ENCODE results near the gene IQSEC3.
"Not testable (repeated sequence)": the region's sequence is repeated elsewhere in the genome, so short reads cannot be mapped to it uniquely, and the experiment has no call there.

IQSEC3 gene

GRCh38 chr12:203462-204260 is 137.1 kb downstream of the IQSEC3 start:
- ATAC-seq: no peak

GRCh38 chr12:204261-204678 is 137.7 kb downstream of the IQSEC3 start:
- no peak for ATAC-seq

GRCh38 chr12:205026-205425 is 138.5 kb downstream of the IQSEC3 start:
- ATAC-seq: no peak

GRCh38 chr12:206746-207440 is 140.3 kb downstream of the IQSEC3 start:
- ATAC-seq: no peak

- no peak for ATAC-seq
Observed at GRCh38 chr12:207804-208203, 141.2 kb downstream of the IQSEC3 start.

GRCh38 chr12:208813-209212 is 142.2 kb downstream of the IQSEC3 start:
- ATAC-seq: no peak

GRCh38 chr12:209246-209645 is 142.7 kb downstream of the IQSEC3 start:
- no peak for ATAC-seq

GRCh38 chr12:209851-210250 is 143.3 kb downstream of the IQSEC3 start:
- ATAC-seq: no peak

- no peak for ATAC-seq
Observed at GRCh38 chr12:210277-211141, 143.9 kb downstream of the IQSEC3 start.

GRCh38 chr12:211142-211465 is 144.5 kb downstream of the IQSEC3 start:
- no peak for ATAC-seq

- ATAC-seq: no peak
Observed at GRCh38 chr12:211639-212414, 145.3 kb downstream of the IQSEC3 start.

GRCh38 chr12:212415-212714 is 145.8 kb downstream of the IQSEC3 start:
- no peak for ATAC-seq

GRCh38 chr12:212715-213526 is 146.4 kb downstream of the IQSEC3 start:
- ATAC-seq: no peak

GRCh38 chr12:213527-213932 is 147.0 kb downstream of the IQSEC3 start:
- ATAC-seq: no peak

GRCh38 chr12:214003-214741 is 147.6 kb downstream of the IQSEC3 start, which contains the start of gene SLC6A12:
TSS of gene SLC6A12 (minus strand) at chr12:214157. CDS start at chr12:209986, 4,171 bp downstream.
- ATAC-seq: no peak

GRCh38 chr12:215116-215515 is 148.5 kb downstream of the IQSEC3 start:
- ATAC-seq: no peak

- ATAC-seq: not testable (repeated sequence)
Observed at GRCh38 chr12:217029-217428, 150.5 kb downstream of the IQSEC3 start.

- no peak for ATAC-seq
Observed at GRCh38 chr12:218221-218620, 151.7 kb downstream of the IQSEC3 start.

GRCh38 chr12:218728-219590 is 152.4 kb downstream of the IQSEC3 start:
- no peak for ATAC-seq

- ATAC-seq: peak; percentile 41 to 73
Observed at GRCh38 chr12:219891-220352, 153.4 kb downstream of the IQSEC3 start.
